ENCODE measurements around the gene CISTR.

DNA sequence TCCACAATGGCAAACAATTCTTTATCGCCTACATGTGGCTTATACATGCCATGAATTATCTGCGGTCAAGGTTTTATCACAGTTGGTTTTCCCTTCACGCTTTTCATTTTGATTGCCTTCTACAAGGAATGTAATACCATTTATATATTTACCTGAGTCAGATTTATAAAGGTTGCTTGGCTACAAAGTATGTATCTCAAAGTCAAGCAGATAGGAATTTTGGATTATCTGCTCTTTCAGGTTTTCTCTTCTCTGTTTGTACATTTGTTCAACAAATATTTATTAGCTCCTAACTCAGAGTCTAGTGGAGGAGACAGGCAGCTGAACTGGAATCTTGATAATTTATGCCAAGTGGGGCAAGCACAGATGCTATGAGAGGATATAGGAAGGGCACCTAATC lies 28.5 kb upstream of the CISTR start:
- TF ChIP-seq, protein P1, sequence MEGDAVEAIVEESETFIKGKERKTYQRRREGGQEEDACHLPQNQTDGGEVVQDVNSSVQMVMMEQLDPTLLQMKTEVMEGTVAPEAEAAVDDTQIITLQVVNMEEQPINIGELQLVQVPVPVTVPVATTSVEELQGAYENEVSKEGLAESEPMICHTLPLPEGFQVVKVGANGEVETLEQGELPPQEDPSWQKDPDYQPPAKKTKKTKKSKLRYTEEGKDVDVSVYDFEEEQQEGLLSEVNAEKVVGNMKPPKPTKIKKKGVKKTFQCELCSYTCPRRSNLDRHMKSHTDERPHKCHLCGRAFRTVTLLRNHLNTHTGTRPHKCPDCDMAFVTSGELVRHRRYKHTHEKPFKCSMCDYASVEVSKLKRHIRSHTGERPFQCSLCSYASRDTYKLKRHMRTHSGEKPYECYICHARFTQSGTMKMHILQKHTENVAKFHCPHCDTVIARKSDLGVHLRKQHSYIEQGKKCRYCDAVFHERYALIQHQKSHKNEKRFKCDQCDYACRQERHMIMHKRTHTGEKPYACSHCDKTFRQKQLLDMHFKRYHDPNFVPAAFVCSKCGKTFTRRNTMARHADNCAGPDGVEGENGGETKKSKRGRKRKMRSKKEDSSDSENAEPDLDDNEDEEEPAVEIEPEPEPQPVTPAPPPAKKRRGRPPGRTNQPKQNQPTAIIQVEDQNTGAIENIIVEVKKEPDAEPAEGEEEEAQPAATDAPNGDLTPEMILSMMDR (IDR thresholded peaks at IDR 0.05): no peak
- no peak for TF ChIP-seq POLR2A (IDR thresholded peaks at IDR 0.05)

All from heart left ventricle (tissue), 13 donors.